Transverse colon (tissue), 4 donors: Measurements from ENCODE around the gene TFDP2. TPM values are rescaled to one million over a fixed set of nuclear protein-coding genes. Genes with fewer than 3 reads are reported as not detected.
"Not testable (repeated sequence)": the region's sequence is repeated elsewhere in the genome, so short reads cannot be mapped to it uniquely, and the experiment has no call there.

Experiments
- DNase-seq: peaks from one replicate; pipeline ENCODE4 v3.0.0-alpha.2; 2019
- H3K27ac ChIP-seq, 4 donors: fragments of 200-600 bp; sonication (generic); 2 replicates each; pipeline ENCODE4 v1.5.1; 2016 to 2018; ENCODE audit warnings: inconsistent platforms in 4 of 4
- H3K27me3 ChIP-seq: fragments of 200-600 bp; sonication (generic); 2 replicates; pipeline ENCODE4 v1.5.1; 2017; ENCODE audit warnings: inconsistent platforms
- H3K36me3 ChIP-seq, 4 donors: fragments of 200-600 bp; sonication (generic); 2 replicates each; pipeline ENCODE4 v1.5.1; 2017 to 2019; ENCODE audit warnings: inconsistent platforms in 4 of 4
- H3K4me1 ChIP-seq, 4 donors: fragments of 200-600 bp; sonication (generic); 2 replicates each; pipeline ENCODE4 v1.5.1; 2017 to 2020; ENCODE audit warnings: inconsistent platforms in 4 of 4
- H3K4me3 ChIP-seq, 4 donors: fragments of 200-600 bp; sonication (generic); 1 replicate in 1 of 4; 2 replicates in 3 of 4; pipeline versions ENCODE4 v1.5.1 to v1.6.1; 2017 to 2019; ENCODE audit warnings: inconsistent platforms in 4 of 4
- H3K9me3 ChIP-seq, 2 donors: fragments of 200-600 bp; sonication (generic); 2 replicates each; pipeline ENCODE4 v1.5.1; 2017 to 2019; ENCODE audit warnings: inconsistent platforms in 2 of 2
- CTCF ChIP-seq, 5 experiments: fragments of 200-600 bp in 3 of 5; fragments of 450-650 bp in 2 of 5; sonication (generic) in 3 of 5; IDR thresholded peaks; 1 replicate in 2 of 5; 2 replicates in 3 of 5; pipeline ENCODE4 v1.5.1; 2016 to 2017; ENCODE audit warnings: antibody characterized with exemption in 5 of 5, inconsistent platforms in 3 of 5, mild to moderate bottlenecking in 2 of 5, moderate library complexity in 1 of 5
- EP300 ChIP-seq: sonication (generic); formaldehyde crosslinking; IDR thresholded peaks from one replicate; pipeline ENCODE4 v1.6.1; 2017; ENCODE audit warnings: antibody characterized with exemption, low read depth
- POLR2A ChIP-seq: fragments of 450-650 bp; IDR thresholded peaks from one replicate; pipeline ENCODE4 v1.6.1; 2016; ENCODE audit warnings: antibody characterized with exemption, mild to moderate bottlenecking, moderate library complexity
- POLR2AphosphoS5 ChIP-seq, 3 donors: sonication (generic); formaldehyde crosslinking; IDR thresholded peaks; one replicate each; pipeline ENCODE4 v1.6.1; 2016; ENCODE audit warnings: antibody characterized with exemption in 3 of 3
- WGBS, 2 donors: methylation state at CpG; one replicate each; pipeline ENCODE4 v1.1.5; 2018; ENCODE audit warnings: low coverage in 1 of 2; 5-methylcytosine and 5-hydroxymethylcytosine counted together
- in situ Hi-C, 4 donors: fragments of 200-750 bp; cut with MboI; loops; one replicate each; pipeline versions ENCODE4 v1.15.0 to v1.15.1; 2017; ENCODE audit warnings: low sequenced_read_pairs in 3 of 4, low pct_ligation_motif_present in 1 of 4, low pct_unique_long_range_greater_than_20kb in 1 of 4
- intact Hi-C: fragments of 100-400 bp; cut with DNase I; formaldehyde crosslinking; loops from one replicate; pipeline ENCODE4 v1.15.1; 2023; ENCODE audit warnings: low total_unique reads
- total RNA-seq, 4 donors: library from RNA; depleted of rRNA; stranded (reverse); fragments of >200 nt; gene quantifications; one replicate each; pipeline ENCODE4 v1.1.0, GENCODE V29; 2016

Gene TFDP2
- total RNA-seq, 4 donors from 2014 or later: 10.3 to 69.2 (median 41.3) TPM

- no peak overlapping the region for H3K4me3 ChIP-seq
- TF ChIP-seq POLR2AphosphoS5 (IDR thresholded peaks at IDR 0.05): no peak
- no peak for TF ChIP-seq POLR2A
- no peak for TF ChIP-seq CTCF (IDR thresholded peaks at IDR 0.05)
- no peak for TF ChIP-seq EP300
- no peaks in the 10 kb centered on the region for H3K4me1 ChIP-seq
- no peaks in the 10 kb centered on the region for H3K27me3 ChIP-seq
- no peak for DNase-seq
- no peaks in the 10 kb centered on the region for H3K36me3 ChIP-seq
- no peaks in the 10 kb centered on the region for H3K9me3 ChIP-seq
- intact Hi-C loops (no loop called here), in situ Hi-C loops (no loop called here)
- H3K27ac ChIP-seq: no peak overlapping the region
These were observed 50.4 kb downstream of the TFDP2 start for GRCh38 chr3:142098964-142099363.

GRCh38 chr3:142097099-142097843, 52.1 kb downstream of the TFDP2 start:
- TF ChIP-seq EP300: no peak
- TF ChIP-seq POLR2A: no peak
- TF ChIP-seq POLR2AphosphoS5 (IDR thresholded peaks at IDR 0.05): no peak
- TF ChIP-seq CTCF (IDR thresholded peaks at IDR 0.05): no peak
- intact Hi-C loops: no loop called here
- 63 to 88% methylated on average over 2 to 4 of the region's 4 CpGs for WGBS, 2 donors

GRCh38 chr3:142095841-142096240, 53.5 kb downstream of the TFDP2 start:
- Histone ChIP-seq H3K9me3 (no peaks in the 10 kb centered on the region), H3K27ac (no peak overlapping the region), H3K36me3 (no peaks in the 10 kb centered on the region), H3K4me1 (no peaks in the 10 kb centered on the region), H3K4me3 (no peak overlapping the region), H3K27me3 (no peaks in the 10 kb centered on the region)
- 56 to 65% methylated on average over 2 of the region's 2 CpGs for WGBS, 2 donors
- in situ Hi-C loops: no loop called here
- TF ChIP-seq POLR2A: no peak
- no peak for TF ChIP-seq EP300
- TF ChIP-seq POLR2AphosphoS5 (IDR thresholded peaks at IDR 0.05): no peak
- no peak for TF ChIP-seq CTCF (IDR thresholded peaks at IDR 0.05)
- no peak for DNase-seq
- intact Hi-C loops: no loop called here

More at GRCh38 chr3:142097099-142097843, 52.1 kb downstream of the TFDP2 start:
- in situ Hi-C loops: no loop called here
- no peak for DNase-seq
- H3K27me3 ChIP-seq: no peaks in the 10 kb centered on the region
- H3K4me1 ChIP-seq: no peaks in the 10 kb centered on the region
- no peak overlapping the region for H3K4me3 ChIP-seq
- H3K27ac ChIP-seq: no peak overlapping the region
- no peaks in the 10 kb centered on the region for H3K9me3 ChIP-seq
- H3K36me3 ChIP-seq: no peaks in the 10 kb centered on the region

GRCh38 chr3:142088925-142089324, 60.4 kb downstream of the TFDP2 start:
- DNase-seq, H3K27ac ChIP-seq, in situ Hi-C loops, H3K27me3 ChIP-seq, H3K36me3 ChIP-seq, intact Hi-C loops, H3K9me3 ChIP-seq, H3K4me3 ChIP-seq: not testable (repeated sequence)
- peaks cover 0 to 24% (median 2%) of the 10 kb centered on the region in 4 donors for H3K4me1 ChIP-seq
- 73 to 91% methylated on average over 3 to 5 of the region's 5 CpGs for WGBS, 2 donors

GRCh38 chr3:142088522-142088921, 60.8 kb downstream of the TFDP2 start:
- Histone ChIP-seq H3K4me1 (peaks cover 0 to 24% (median 2%) of the 10 kb centered on the region in 4 donors), H3K36me3 (no peaks in the 10 kb centered on the region), H3K9me3 (peaks cover 0 to 3% of the 10 kb centered on the region in 2 donors), H3K27ac (no peak overlapping the region), H3K4me3 (no peak overlapping the region), H3K27me3 (no peaks in the 10 kb centered on the region)
- DNase-seq: no peak
- no peak for TF ChIP-seq POLR2AphosphoS5 (IDR thresholded peaks at IDR 0.05)
- 91 to 100% methylated on average over 1 to 5 of the region's 5 CpGs for WGBS, 2 donors
- intact Hi-C loops (no loop called here), in situ Hi-C loops (no loop called here)
